Spinal cord (tissue), 10 donors: Measurements from ENCODE around the gene DLD. TPM values are rescaled to one million over a fixed set of nuclear protein-coding genes. Genes with fewer than 3 reads are reported as not detected.
"Not testable (repeated sequence)": the region's sequence is repeated elsewhere in the genome, so short reads cannot be mapped to it uniquely, and the experiment has no call there.

Source experiments
- DNase-seq, 6 donors: peaks; one replicate each; pipeline versions ENCODE4 v3.0.0 to v3.0.0-alpha.2; 2013 to 2015; ENCODE audit warnings: low spot score in 6 of 6, low read depth in 4 of 6
- H3K27ac ChIP-seq: one replicate; pipeline ENCODE4 v1.5.1; 2013; ENCODE audit warnings: low read depth, low read length, control low read depth
- H3K27me3 ChIP-seq: one replicate; pipeline ENCODE4 v1.6.1; 2013; ENCODE audit warnings: low read length; ENCODE audit not compliant: control insufficient read depth, insufficient read depth
- H3K36me3 ChIP-seq: one replicate; pipeline ENCODE4 v1.6.1; 2013; ENCODE audit warnings: low read length; ENCODE audit not compliant: control insufficient read depth, insufficient read depth
- H3K4me1 ChIP-seq: one replicate; pipeline ENCODE4 v1.6.1; 2013; ENCODE audit warnings: low read length; ENCODE audit not compliant: control insufficient read depth, insufficient read depth
- H3K4me3 ChIP-seq: one replicate; pipeline ENCODE4 v1.5.1; 2013; ENCODE audit warnings: low read depth, low read length, control low read depth
- H3K9me3 ChIP-seq: one replicate; pipeline ENCODE4 v1.6.1; 2013; ENCODE audit warnings: low read length; ENCODE audit not compliant: control insufficient read depth, insufficient read depth
- WGBS: methylation state at CpG from one replicate; pipeline ENCODE4 v1.1.5; 2013; ENCODE audit warnings: missing lambda C conversion rate; ENCODE audit not compliant: insufficient coverage; 5-methylcytosine and 5-hydroxymethylcytosine counted together
- long read RNA-seq, 4 donors: transcript quantifications; one replicate each; lab custom pipeline, GENCODE V29; 2026
- polyA plus RNA-seq, 2 donors: library from polyadenylated mRNA; unstranded; fragments of 120-200 nt; gene quantifications; one replicate each; pipeline ENCODE4 v1.2.1, GENCODE V29; 2013; ENCODE audit not compliant: insufficient read length in 2 of 2
- total RNA-seq, 2 donors: library from RNA; depleted of rRNA in 1 of 2; stranded (reverse); fragments of 120-200 nt in 1 of 2; fragments of >200 nt in 1 of 2; gene quantifications; one replicate each; pipeline versions ENCODE4 v1.2.3 to v1.2.4, GENCODE V29; 2013 to 2014
- donor health status: healthy.

DLD gene, protein sequence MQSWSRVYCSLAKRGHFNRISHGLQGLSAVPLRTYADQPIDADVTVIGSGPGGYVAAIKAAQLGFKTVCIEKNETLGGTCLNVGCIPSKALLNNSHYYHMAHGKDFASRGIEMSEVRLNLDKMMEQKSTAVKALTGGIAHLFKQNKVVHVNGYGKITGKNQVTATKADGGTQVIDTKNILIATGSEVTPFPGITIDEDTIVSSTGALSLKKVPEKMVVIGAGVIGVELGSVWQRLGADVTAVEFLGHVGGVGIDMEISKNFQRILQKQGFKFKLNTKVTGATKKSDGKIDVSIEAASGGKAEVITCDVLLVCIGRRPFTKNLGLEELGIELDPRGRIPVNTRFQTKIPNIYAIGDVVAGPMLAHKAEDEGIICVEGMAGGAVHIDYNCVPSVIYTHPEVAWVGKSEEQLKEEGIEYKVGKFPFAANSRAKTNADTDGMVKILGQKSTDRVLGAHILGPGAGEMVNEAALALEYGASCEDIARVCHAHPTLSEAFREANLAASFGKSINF
- total RNA-seq (10 to 100 TPM; 56.1 to 98.5 TPM), polyA plus RNA-seq (10 to 100 TPM; 84.9 to 92.7 TPM)
- long read RNA-seq, donor 1, transcript DLD-201 (14 exons, 3,755 nt), result major isoform, 32 of 338 reads
- long read RNA-seq, donor 1, partial matches to known transcripts, result 304 of 338 reads
- long read RNA-seq, donor 1, other reads (novel, unspliced or antisense), result 0 of 338 reads
- long read RNA-seq, donor 2, transcript DLD-201 (14 exons, 3,755 nt), result major isoform, 13 of 14 reads
- long read RNA-seq, donor 2, partial matches to known transcripts, result 0 of 14 reads
- long read RNA-seq, donor 2, other reads (novel, unspliced or antisense), result 0 of 14 reads
- long read RNA-seq, donor 3, transcript DLD-201 (14 exons, 3,755 nt), result major isoform, 9 of 124 reads
- long read RNA-seq, donor 3, partial matches to known transcripts, result 100 of 124 reads
- long read RNA-seq, donor 3, other reads (novel, unspliced or antisense), result 15 of 124 reads
- long read RNA-seq, donor 4, transcript DLD-201 (14 exons, 3,755 nt), result major isoform, 15 of 1,213 reads
- long read RNA-seq, donor 4, partial matches to known transcripts, result 1,143 of 1,213 reads
- long read RNA-seq, donor 4, other reads (novel, unspliced or antisense), result 52 of 1,213 reads

DNA sequence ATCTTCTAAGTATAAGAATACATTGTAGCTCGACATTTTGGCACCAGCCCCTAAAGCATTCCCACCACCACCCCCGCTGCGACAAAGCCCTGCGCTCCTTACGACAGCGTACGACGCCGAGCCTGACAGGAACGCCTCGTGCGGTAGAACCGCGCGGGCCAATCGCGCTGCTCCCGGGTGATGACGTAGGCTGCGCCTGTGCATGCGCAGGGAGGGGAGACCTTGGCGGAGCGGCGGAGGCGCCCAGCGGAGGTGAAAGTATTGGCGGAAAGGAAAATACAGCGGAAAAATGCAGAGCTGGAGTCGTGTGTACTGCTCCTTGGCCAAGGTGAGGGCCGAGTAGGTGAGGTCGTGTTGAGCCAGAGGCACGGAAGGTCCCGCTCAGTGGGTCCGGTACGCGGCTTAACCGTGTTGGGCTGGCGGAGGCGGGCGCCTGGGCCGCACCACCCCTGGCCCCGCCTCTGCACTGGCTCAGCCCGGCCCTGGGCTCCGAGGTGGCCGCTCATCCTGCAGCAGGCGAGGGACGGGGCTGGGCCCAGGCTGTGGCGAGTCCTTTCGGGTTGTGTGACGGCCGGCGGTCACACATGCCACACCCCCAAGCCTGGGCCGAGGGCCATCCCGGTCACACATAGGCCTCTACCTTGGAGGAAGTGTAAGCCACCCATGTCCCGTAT, at the start of gene DLD:
Gene DLD (plus strand): TSS at position 222 of the 674 bp plus-strand sequence. CDS start 68 bp downstream, at position 290.
- H3K27me3 ChIP-seq, result no peaks in the 10 kb centered on the region
- peak; percentile 85 to 98 (median 90) for DNase-seq
- H3K4me1 ChIP-seq, result peaks cover 8% of the 10 kb centered on the region
- H3K9me3 ChIP-seq, result no peaks in the 10 kb centered on the region
- WGBS, result under 1% methylated on average over 55 of the region's 55 CpGs
- peak within 1 kb of the TSS; percentile 61 for H3K4me3 ChIP-seq
- H3K36me3 ChIP-seq, result no peaks in the 10 kb centered on the region
- peak within 1 kb of the TSS; percentile 86 for H3K27ac ChIP-seq

DNA sequence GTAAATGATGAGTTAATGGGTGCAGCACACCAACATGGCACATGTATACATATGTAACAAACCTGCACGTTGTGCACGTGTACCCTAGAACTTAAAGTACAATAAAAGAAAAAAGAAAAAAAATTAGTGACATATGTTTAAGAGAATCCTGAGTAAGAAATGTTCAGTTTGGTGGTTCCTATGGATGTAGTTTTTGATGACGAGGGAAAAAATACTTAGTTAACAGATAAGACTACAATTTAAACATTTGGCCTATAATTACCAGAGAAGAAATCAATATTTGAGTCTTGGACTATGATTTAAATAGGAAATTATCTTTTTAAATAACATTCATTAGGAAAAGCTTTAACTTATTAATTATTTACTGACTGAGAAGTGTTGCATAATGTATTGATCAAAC, 48.8 kb upstream of the DLD start:
- DNase-seq, result no peak
- no peaks in the 10 kb centered on the region for H3K36me3 ChIP-seq
- no peak overlapping the region for H3K27ac ChIP-seq
- H3K9me3 ChIP-seq, result no peaks in the 10 kb centered on the region
- no CpG with 5 or more reads among the region's 3 CpGs for WGBS
- no peaks in the 10 kb centered on the region for H3K27me3 ChIP-seq
- no peak overlapping the region for H3K4me3 ChIP-seq
- H3K4me1 ChIP-seq, result no peaks in the 10 kb centered on the region

DNA sequence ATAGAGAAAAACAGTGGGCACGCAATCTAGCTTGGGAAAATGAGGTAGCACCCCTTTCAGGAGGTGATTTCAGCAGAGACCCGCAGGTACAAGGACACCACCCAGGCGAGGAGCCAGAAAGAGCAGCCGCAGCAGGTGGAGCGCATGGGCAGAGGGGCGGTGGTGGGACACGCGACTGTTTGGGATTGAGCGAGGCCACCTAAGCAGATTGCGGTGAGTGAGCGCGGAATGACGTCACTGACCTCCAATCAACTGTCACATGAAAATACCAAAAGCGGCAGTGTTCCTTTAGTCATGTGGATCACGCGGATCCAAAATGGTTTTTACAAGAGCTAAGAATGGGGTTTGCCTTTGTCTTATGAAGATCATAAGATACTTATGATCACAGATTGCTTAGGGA, 47.8 kb upstream of the DLD start:
- H3K4me3 ChIP-seq, result no peak overlapping the region
- no peak for DNase-seq
- no peaks in the 10 kb centered on the region for H3K9me3 ChIP-seq
- H3K27ac ChIP-seq, result no peak overlapping the region
- 95% methylated on average over 12 of the region's 16 CpGs for WGBS
- no peaks in the 10 kb centered on the region for H3K27me3 ChIP-seq
- H3K36me3 ChIP-seq, result no peaks in the 10 kb centered on the region
- H3K4me1 ChIP-seq, result no peaks in the 10 kb centered on the region

DNA sequence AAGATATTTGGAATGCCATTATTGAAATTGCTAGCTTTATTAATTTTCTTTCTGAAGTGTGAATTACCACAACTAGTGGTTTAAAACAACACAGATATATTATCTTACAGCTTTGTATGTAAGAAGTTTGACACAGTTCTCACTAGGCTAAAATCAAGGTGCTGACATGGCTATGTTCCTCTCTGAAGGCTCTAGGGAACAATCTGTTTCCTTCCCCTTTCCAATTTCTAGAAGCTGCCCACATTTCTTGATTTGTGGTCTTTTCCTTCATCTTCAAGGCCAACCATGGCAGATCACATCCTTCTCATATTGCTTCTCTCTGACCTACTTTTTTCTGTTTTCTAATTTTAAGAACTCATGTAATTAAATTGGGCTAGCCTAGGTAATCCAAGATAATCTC, 44.7 kb upstream of the DLD start:
- H3K27ac ChIP-seq, result no peak overlapping the region
- no peaks in the 10 kb centered on the region for H3K4me1 ChIP-seq
- no peak for DNase-seq

DNA sequence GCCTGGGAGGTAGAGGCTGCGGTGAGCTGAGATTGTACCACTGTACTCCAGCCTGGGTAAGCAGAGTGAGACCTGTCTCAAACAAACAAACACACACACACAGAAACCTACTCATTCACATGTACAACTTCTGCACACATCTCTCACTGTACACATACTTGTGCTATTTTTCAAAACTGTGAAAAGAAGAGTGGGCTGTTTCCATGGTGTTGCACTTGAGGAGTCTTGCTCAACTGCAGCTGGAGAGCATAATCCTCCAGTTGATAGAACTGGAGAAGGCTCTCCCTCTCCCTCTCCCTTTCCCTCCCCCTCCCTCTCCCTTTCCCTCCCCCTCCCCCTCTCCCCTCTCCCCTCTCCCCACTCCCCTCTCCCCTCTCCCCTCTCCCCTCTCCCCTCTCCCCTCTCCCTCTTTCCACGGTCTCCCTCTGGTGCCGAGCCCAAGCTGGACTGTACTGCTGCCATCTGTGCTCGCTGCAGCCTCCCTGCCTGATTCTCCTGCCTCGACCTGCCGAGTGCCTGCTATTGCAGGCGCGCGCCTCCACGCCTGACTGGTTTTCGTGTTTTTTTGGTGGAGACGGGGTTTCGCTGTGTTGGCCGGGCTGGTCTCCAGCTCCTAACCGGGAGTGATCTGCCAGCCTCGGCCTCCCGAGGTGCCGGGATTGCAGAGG, 43.7 kb upstream of the DLD start:
- Histone ChIP-seq H3K27me3 (no peaks in the 10 kb centered on the region), H3K9me3 (no peaks in the 10 kb centered on the region), H3K36me3 (no peaks in the 10 kb centered on the region), H3K4me3 (no peak overlapping the region), H3K27ac (no peak overlapping the region), H3K4me1 (no peaks in the 10 kb centered on the region)
- no peak for DNase-seq
- WGBS, result 92% methylated on average over 4 of the region's 18 CpGs

More for the DNA sequence above, 44.7 kb upstream of the DLD start:
- H3K36me3 ChIP-seq, result no peaks in the 10 kb centered on the region
- H3K9me3 ChIP-seq, result no peaks in the 10 kb centered on the region
- no peak overlapping the region for H3K4me3 ChIP-seq
- no peaks in the 10 kb centered on the region for H3K27me3 ChIP-seq

DNA sequence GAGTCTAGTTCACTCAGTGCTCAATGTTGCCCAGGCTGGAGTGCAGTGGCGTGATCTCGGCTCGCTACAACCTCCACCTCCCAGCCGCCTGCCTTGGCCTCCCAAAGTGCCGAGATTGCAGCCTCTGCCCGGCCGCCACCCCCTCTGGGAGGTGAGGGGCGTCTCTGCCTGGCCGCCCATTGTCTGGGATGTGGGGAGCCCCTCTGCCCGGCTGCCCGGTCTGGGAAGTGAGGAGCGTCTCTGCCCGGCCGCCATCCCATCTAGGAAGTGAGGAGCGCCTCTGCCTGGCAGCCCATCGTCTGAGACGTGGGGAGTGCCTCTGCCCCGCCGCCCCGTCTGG, 43.2 kb upstream of the DLD start:
- H3K27ac ChIP-seq, H3K4me1 ChIP-seq, H3K4me3 ChIP-seq, H3K9me3 ChIP-seq, DNase-seq, H3K27me3 ChIP-seq, H3K36me3 ChIP-seq: not testable (repeated sequence)
- 100% methylated on average over 5 of the region's 20 CpGs for WGBS

DNA sequence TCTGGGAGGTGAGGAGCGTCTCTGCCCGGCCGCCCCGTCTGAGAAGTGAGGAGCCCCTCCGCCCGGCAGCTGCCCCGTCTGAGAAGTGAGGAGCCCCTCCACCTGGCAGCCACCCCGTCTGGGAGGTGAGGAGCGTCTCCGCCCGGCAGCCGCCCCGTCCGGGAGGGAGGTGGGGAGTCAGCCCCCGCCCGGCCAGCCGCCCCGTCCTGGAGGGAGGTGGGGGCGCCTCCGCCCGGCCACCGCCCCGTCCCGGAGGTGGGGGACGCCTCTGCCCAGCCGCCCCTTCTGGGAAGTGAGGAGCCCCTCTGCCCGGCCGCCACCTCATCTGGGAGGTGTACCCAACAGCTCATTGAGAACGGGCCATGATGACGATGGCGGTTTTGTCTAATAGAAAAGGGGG, 42.8 kb upstream of the DLD start:
- H3K4me3 ChIP-seq, H3K36me3 ChIP-seq, DNase-seq, H3K27ac ChIP-seq, H3K9me3 ChIP-seq, H3K27me3 ChIP-seq, H3K4me1 ChIP-seq: not testable (repeated sequence)
- 96% methylated on average over 12 of the region's 31 CpGs for WGBS

DNA sequence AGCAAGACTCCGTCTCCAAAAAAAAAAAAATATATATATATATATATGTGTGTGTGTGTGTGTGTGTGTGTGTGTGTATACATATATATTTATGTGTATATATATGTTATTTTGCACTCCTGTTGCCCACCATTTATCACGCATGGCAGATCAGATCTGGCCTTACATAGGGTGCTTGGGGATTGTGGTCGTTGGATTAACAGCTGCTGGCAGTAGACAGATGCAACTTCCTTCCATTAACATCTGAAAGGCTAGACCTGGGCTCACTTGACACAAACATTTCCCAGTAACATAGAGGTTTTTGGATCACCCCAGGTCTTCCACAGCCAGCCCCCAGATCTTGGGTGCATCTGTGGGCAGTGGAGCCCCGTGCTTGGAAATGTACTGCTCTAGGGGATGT, 40.8 kb upstream of the DLD start:
- WGBS, result 77% methylated on average over 1 of the region's 4 CpGs
- H3K9me3 ChIP-seq, result no peaks in the 10 kb centered on the region
- H3K27ac ChIP-seq, result no peak overlapping the region

DNA sequence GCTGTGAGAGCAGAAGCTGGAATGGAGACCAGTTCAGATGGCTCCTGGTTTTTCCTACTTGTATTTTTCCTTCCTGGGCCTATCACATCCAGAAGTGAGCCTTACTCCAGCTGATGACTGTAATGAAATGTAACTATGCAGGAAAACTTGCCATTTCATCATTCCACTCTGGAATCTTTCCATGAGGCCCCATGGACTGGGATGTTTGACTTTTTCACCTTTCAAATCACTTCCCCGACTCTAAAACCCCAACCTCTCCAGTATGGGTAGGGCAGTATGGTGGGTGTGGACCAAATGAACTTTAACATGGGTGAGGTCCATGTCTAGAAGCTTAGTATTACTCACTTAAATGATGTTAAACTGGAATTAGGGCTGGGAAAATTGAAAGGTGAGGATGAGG, 40.3 kb upstream of the DLD start:
- Histone ChIP-seq H3K4me3 (no peak overlapping the region), H3K4me1 (no peaks in the 10 kb centered on the region), H3K27me3 (peaks cover 2% of the 10 kb centered on the region), H3K27ac (no peak overlapping the region), H3K36me3 (no peaks in the 10 kb centered on the region), H3K9me3 (no peaks in the 10 kb centered on the region)
- WGBS, result no CpG with 5 or more reads among the region's 1 CpG
- DNase-seq, result no peak

More for the DNA sequence above, 40.8 kb upstream of the DLD start:
- no peak overlapping the region for H3K4me3 ChIP-seq
- DNase-seq, result no peak
- H3K4me1 ChIP-seq, result no peaks in the 10 kb centered on the region
- peaks cover 2% of the 10 kb centered on the region for H3K27me3 ChIP-seq
- no peaks in the 10 kb centered on the region for H3K36me3 ChIP-seq
